Astrocyte of the spinal cord (primary cell): ENCODE data around the gene KRTAP15-1.

ENCODE experiments used
- DNase-seq: peaks from one replicate; pipeline ENCODE4 v3.0.0; 2011; ENCODE audit warnings: low read depth, low spot score
- H3K4me3 ChIP-seq: 2 replicates; pipeline ENCODE4 v1.5.1; 2011; ENCODE audit warnings: low read depth, mild to moderate bottlenecking, low read length, moderate library complexity
- CTCF ChIP-seq: IDR thresholded peaks from 2 replicates; pipeline ENCODE4 v1.5.1; 2012; ENCODE audit warnings: low read depth, mild to moderate bottlenecking, low read length, inconsistent platforms
- in situ Hi-C: cut with HindIII; loops from 2 replicates; pipeline ENCODE4 v1.10.0; 2017; ENCODE audit warnings: low sequenced_read_pairs

Gene KRTAP15-1

DNA sequence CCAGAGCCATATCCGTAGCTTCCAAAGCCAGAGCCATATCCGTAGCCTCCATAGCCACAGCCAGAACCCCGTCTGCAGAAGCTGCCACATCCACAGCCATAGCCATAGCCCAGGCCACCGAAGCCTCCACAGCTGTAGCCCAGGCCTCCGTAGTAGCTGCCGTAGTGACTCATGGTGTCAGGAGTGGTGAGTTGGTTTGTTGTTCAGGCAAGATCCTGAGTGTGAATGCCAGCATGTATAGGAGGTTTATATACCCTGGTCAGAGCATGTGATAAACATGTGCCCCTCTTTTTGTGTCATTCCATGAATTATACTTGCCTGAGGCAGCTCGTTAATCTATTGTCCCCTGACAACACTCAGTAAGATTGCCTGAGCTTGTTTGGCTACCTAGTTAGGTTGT is 40.1 kb downstream of the KRTAP15-1 start, which contains the start of gene KRTAP19-1:
Gene KRTAP19-1 (minus strand): TSS at position 223 of the 400 bp plus-strand sequence. CDS start 50 bp downstream, at position 173.
- no peak within 1 kb of the TSS for H3K4me3 ChIP-seq
- TF ChIP-seq CTCF = no peak
- DNase-seq = no peak
- in situ Hi-C loops = no loop called here

DNA sequence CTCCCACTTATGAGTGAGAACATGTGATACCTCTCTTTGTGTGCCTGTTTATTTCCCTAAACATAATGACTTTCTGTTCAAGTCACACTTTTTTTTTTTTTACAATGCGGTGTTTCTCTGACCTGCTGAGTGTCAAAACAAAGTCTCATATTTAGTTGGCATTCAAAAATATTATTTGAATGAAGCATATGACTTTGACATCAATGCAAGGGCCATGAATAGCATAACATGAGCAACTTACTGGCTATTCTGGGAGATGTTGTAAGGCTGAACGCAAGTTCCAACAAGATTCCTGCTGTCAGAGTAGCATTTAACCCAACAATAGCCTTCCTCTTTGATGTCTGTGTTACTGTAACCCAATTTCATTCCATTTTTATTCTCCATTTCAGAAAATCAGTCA is 42.1 kb downstream of the KRTAP15-1 start:
- no peak for TF ChIP-seq CTCF
- H3K4me3 ChIP-seq = no peak overlapping the region
- no peak for DNase-seq
- in situ Hi-C loops = no loop called here

DNA sequence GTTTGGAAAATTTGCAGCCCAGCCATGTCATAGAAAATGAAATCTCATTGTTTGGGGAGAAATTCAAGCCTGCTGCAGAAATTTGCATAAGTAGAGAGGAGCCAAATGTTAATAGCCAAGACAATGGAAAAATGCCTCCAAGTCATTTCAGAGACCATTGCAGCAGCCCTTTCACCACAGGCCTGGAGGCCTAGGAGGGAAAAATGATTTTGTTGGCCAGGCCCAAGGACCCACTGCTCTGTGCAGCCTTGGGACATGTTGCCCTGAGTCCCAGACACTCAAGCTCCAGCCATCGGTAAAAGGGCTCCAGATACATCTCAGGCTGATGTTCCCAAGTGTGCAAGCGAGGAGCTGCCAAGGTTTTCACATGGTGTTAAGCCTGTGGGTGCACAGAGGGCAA is 46.1 kb downstream of the KRTAP15-1 start:
- TF ChIP-seq CTCF = no peak
- no peak overlapping the region for H3K4me3 ChIP-seq
- in situ Hi-C loops = no loop called here
- no peak for DNase-seq

DNA sequence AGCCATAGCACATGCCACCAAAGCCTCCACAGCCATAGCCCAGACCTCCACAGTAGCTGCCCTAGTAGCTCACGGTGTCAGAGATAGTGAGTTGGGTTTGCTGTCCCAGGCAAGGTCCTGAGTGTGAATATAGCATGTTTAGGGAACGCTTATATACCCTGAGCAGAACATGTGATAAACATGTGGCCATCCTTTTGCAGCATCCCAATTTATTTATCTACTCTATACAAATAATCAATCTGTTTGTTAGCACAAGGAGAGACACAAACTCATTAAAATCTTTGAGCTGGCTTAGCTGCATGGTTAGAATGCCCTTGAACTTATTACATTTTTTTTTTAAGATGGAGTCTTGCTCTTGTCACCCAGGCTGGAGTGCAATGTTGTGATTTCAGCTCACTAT is 47.3 kb downstream of the KRTAP15-1 start, which contains the start of gene KRTAP19-2:
Gene KRTAP19-2 (minus strand): TSS at position 101 of the 400 bp plus-strand sequence. CDS start 88 bp downstream, at position 13.
- TF ChIP-seq CTCF = no peak
- no peak within 1 kb of the TSS for H3K4me3 ChIP-seq
- no peak for DNase-seq
- in situ Hi-C loops = no loop called here
